ENCODE data around the gene SPACA6. TPM values are rescaled to one million over a fixed set of nuclear protein-coding genes. Genes with fewer than 3 reads are reported as not detected.

Gene SPACA6
- total RNA-seq, 2 donors from 2014 or later = 18.4 to 26.8 TPM

- H3K4me3 ChIP-seq (ENCODE audit: low read length) = no peak overlapping the region
- no peaks in the 10 kb centered on the region for H3K36me3 ChIP-seq (ENCODE audit: control insufficient read depth, insufficient read depth, low read length)
- DNase-seq = no peak
- 94 to 96% methylated on average over 43 to 73 of the region's 74 CpGs for WGBS, 2 experiments (ENCODE audit: insufficient coverage in 1 of 2, insufficient read length in 1 of 2)
- no peak overlapping the region for H3K27ac ChIP-seq (ENCODE audit: low read depth, low read length)
- H3K4me1 Mint-ChIP-seq = no peaks in the 10 kb centered on the region
- H3K27me3 Mint-ChIP-seq (ENCODE audit: insufficient read depth) = peaks cover 64% of the 10 kb centered on the region
- peaks cover 35% of the 10 kb centered on the region for H3K27me3 ChIP-seq (ENCODE audit: control insufficient read depth, insufficient read depth, low read length, poor library complexity, severe bottlenecking)
- no peaks in the 10 kb centered on the region for H3K36me3 Mint-ChIP-seq (ENCODE audit: low read depth)
- no peak overlapping the region for H3K4me3 Mint-ChIP-seq
- no peak overlapping the region for H3K9ac ChIP-seq (ENCODE audit: extremely low read depth, low read length, poor library complexity, severe bottlenecking)
- no peak overlapping the region for H3K27ac Mint-ChIP-seq
- H3K9me3 Mint-ChIP-seq = no peaks in the 10 kb centered on the region
- H3K9me3 ChIP-seq (ENCODE audit: control insufficient read depth, low read length) = no peaks in the 10 kb centered on the region
- no peaks in the 10 kb centered on the region for H3K4me1 ChIP-seq (ENCODE audit: control insufficient read depth, insufficient read depth, low read length)
- TF ChIP-seq CTCF (conservative IDR thresholded peaks at IDR 0.05) = no peak
These were observed 20.5 kb downstream of the SPACA6 start for GRCh38 chr19:51713319-51714285.

- H3K4me1 Mint-ChIP-seq = no peaks in the 10 kb centered on the region
- H3K9me3 ChIP-seq (ENCODE audit: control insufficient read depth, low read length) = no peaks in the 10 kb centered on the region
- no peaks in the 10 kb centered on the region for H3K9me3 Mint-ChIP-seq
- no peak overlapping the region for H3K9ac ChIP-seq (ENCODE audit: extremely low read depth, low read length, poor library complexity, severe bottlenecking)
- no peaks in the 10 kb centered on the region for H3K36me3 Mint-ChIP-seq (ENCODE audit: low read depth)
- H3K4me1 ChIP-seq (ENCODE audit: control insufficient read depth, insufficient read depth, low read length) = no peaks in the 10 kb centered on the region
- H3K4me3 ChIP-seq (ENCODE audit: low read length) = no peak overlapping the region
- H3K27me3 ChIP-seq (ENCODE audit: control insufficient read depth, insufficient read depth, low read length, poor library complexity, severe bottlenecking) = peaks cover 48% of the 10 kb centered on the region
- no peak overlapping the region for H3K27ac ChIP-seq (ENCODE audit: low read depth, low read length)
- peaks cover 68% of the 10 kb centered on the region for H3K27me3 Mint-ChIP-seq (ENCODE audit: insufficient read depth)
- TF ChIP-seq CTCF (conservative IDR thresholded peaks at IDR 0.05) = no peak
- H3K36me3 ChIP-seq (ENCODE audit: control insufficient read depth, insufficient read depth, low read length) = no peaks in the 10 kb centered on the region
- H3K27ac Mint-ChIP-seq = no peak overlapping the region
- no peak overlapping the region for H3K4me3 Mint-ChIP-seq
- no peak for DNase-seq
- 81 to 83% methylated on average over 1 to 3 of the region's 3 CpGs for WGBS, 2 experiments (ENCODE audit: insufficient coverage in 1 of 2, insufficient read length in 1 of 2)
These were observed 21.7 kb downstream of the SPACA6 start for GRCh38 chr19:51714848-51715247.

DNA sequence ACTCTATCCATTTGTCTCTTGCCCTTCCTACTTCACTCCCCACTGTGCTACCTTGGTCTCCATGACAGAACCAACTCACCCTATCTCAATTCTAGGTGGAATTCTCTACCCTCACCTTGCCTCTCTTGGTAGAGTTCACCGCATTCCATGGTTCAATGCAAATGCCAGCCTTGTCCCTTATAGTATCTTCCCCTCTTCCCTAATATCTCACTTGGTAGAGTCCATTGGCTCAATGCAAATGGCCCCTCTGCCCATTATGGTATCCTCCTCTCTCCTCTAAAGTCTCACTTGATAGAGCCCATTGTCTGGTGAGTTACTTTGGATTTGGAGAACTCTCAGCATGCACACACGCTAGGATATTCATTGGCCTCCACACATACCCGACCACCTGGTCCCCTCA lies 22.7 kb downstream of the SPACA6 start:
- TF ChIP-seq CTCF (conservative IDR thresholded peaks at IDR 0.05) = no peak
- Mint-ChIP-seq H3K4me3 (no peak overlapping the region), H3K9me3 (no peaks in the 10 kb centered on the region), H3K36me3 (ENCODE audit: low read depth) (no peaks in the 10 kb centered on the region), H3K27ac (no peak overlapping the region), H3K4me1 (no peaks in the 10 kb centered on the region), H3K27me3 (ENCODE audit: insufficient read depth) (peaks cover 71% of the 10 kb centered on the region)
- no peaks in the 10 kb centered on the region for H3K9me3 ChIP-seq (ENCODE audit: control insufficient read depth, low read length)
- H3K27me3 ChIP-seq (ENCODE audit: control insufficient read depth, insufficient read depth, low read length, poor library complexity, severe bottlenecking) = peaks cover 58% of the 10 kb centered on the region
- H3K4me1 ChIP-seq (ENCODE audit: control insufficient read depth, insufficient read depth, low read length) = no peaks in the 10 kb centered on the region
- H3K4me3 ChIP-seq (ENCODE audit: low read length) = no peak overlapping the region
- WGBS, 2 experiments (ENCODE audit: insufficient coverage in 1 of 2, insufficient read length in 1 of 2) = 81 to 86% methylated on average over 3 of the region's 3 CpGs
- no peak overlapping the region for H3K9ac ChIP-seq (ENCODE audit: extremely low read depth, low read length, poor library complexity, severe bottlenecking)
- DNase-seq = no peak
- no peak overlapping the region for H3K27ac ChIP-seq (ENCODE audit: low read depth, low read length)
- no peaks in the 10 kb centered on the region for H3K36me3 ChIP-seq (ENCODE audit: control insufficient read depth, insufficient read depth, low read length)
